Measurements from ENCODE around the gene CEL. TPM values are rescaled to one million over a fixed set of nuclear protein-coding genes. Genes with fewer than 3 reads are reported as not detected.

Gene CEL
- total and polyA plus RNA-seq, 2 donors (not counting 1 experiment from before 2014, with no cell fraction given): 0.12 to 0.33 TPM

- H3K4me2 ChIP-seq (ENCODE audit: extremely low read depth, insufficient read depth, low read length): no peak overlapping the region
- TF ChIP-seq EZH2 (IDR thresholded peaks at IDR 0.05; ENCODE audit: low read length, missing control alignments) (no peak), CTCF (conservative IDR thresholded peaks at IDR 0.05 in 1 of 2, IDR thresholded peaks at IDR 0.05 in 1 of 2; ENCODE audit: low read depth in 1 of 2, low read length in 2 of 2) (no peak)
- H3K4me1 ChIP-seq (ENCODE audit: control insufficient read depth, extremely low read depth, insufficient read depth, low read length): no peaks in the 10 kb centered on the region
- no peak overlapping the region for H3K4me3 ChIP-seq (replicated peaks in 1 of 4; ENCODE audit: control extremely low read depth in 1 of 4, insufficient read depth in 1 of 4, low read depth in 3 of 4, low read length in 4 of 4)
- H2AFZ ChIP-seq (ENCODE audit: low read length): no peak overlapping the region
- H3K36me3 ChIP-seq (ENCODE audit: control insufficient read depth, insufficient read depth, low read length): peaks cover 21% of the 10 kb centered on the region
- no peak for DNase-seq (ENCODE audit: low read depth in 2 of 2)
- no peak overlapping the region for H3K9ac ChIP-seq (ENCODE audit: insufficient read depth, low read length)
- H3K27me3 ChIP-seq (ENCODE audit: control insufficient read depth, insufficient read depth, low read length): no peaks in the 10 kb centered on the region
- no peaks in the 10 kb centered on the region for H3K9me3 ChIP-seq (ENCODE audit: control insufficient read depth, insufficient read depth, low read depth, low read length)
- H3K27ac ChIP-seq (ENCODE audit: insufficient read depth, low read length): no peak overlapping the region
- H4K20me1 ChIP-seq (ENCODE audit: control insufficient read depth, extremely low read depth, insufficient read depth, low read length): no peaks in the 10 kb centered on the region
- H3K79me2 ChIP-seq (ENCODE audit: control insufficient read depth, insufficient read depth, low read length): no peaks in the 10 kb centered on the region
Measured at GRCh38 chr9:133107245-133107722, 45.5 kb downstream of the CEL start.

- DNase-seq (ENCODE audit: low read depth in 2 of 2): no peak
- Histone ChIP-seq H3K27ac (ENCODE audit: insufficient read depth, low read length) (no peak overlapping the region), H3K9ac (ENCODE audit: insufficient read depth, low read length) (no peak overlapping the region), H3K4me1 (ENCODE audit: control insufficient read depth, extremely low read depth, insufficient read depth, low read length) (no peaks in the 10 kb centered on the region), H2AFZ (ENCODE audit: low read length) (no peak overlapping the region), H3K27me3 (ENCODE audit: control insufficient read depth, insufficient read depth, low read length) (no peaks in the 10 kb centered on the region), H3K36me3 (ENCODE audit: control insufficient read depth, insufficient read depth, low read length) (peaks cover 17% of the 10 kb centered on the region), H3K9me3 (ENCODE audit: control insufficient read depth, insufficient read depth, low read depth, low read length) (no peaks in the 10 kb centered on the region), H4K20me1 (ENCODE audit: control insufficient read depth, extremely low read depth, insufficient read depth, low read length) (no peaks in the 10 kb centered on the region), H3K79me2 (ENCODE audit: control insufficient read depth, insufficient read depth, low read length) (no peaks in the 10 kb centered on the region), H3K4me2 (ENCODE audit: extremely low read depth, insufficient read depth, low read length) (no peak overlapping the region), H3K4me3 (replicated peaks in 1 of 4; ENCODE audit: control extremely low read depth in 1 of 4, insufficient read depth in 1 of 4, low read depth in 3 of 4, low read length in 4 of 4) (no peak overlapping the region)
- TF ChIP-seq EZH2 (IDR thresholded peaks at IDR 0.05; ENCODE audit: low read length, missing control alignments) (no peak), CTCF (conservative IDR thresholded peaks at IDR 0.05 in 1 of 2, IDR thresholded peaks at IDR 0.05 in 1 of 2; ENCODE audit: low read depth in 1 of 2, low read length in 2 of 2) (no peak)
Measured at GRCh38 chr9:133107961-133108793, 46.4 kb downstream of the CEL start.

GRCh38 chr9:133108794-133109641, 47.2 kb downstream of the CEL start:
- H2AFZ ChIP-seq (ENCODE audit: low read length): no peak overlapping the region
- H3K79me2 ChIP-seq (ENCODE audit: control insufficient read depth, insufficient read depth, low read length): no peaks in the 10 kb centered on the region
- H3K36me3 ChIP-seq (ENCODE audit: control insufficient read depth, insufficient read depth, low read length): peaks cover 10% of the 10 kb centered on the region
- no peak overlapping the region for H3K4me3 ChIP-seq (replicated peaks in 1 of 4; ENCODE audit: control extremely low read depth in 1 of 4, insufficient read depth in 1 of 4, low read depth in 3 of 4, low read length in 4 of 4)
- no peaks in the 10 kb centered on the region for H3K9me3 ChIP-seq (ENCODE audit: control insufficient read depth, insufficient read depth, low read depth, low read length)
- no peak for DNase-seq (ENCODE audit: low read depth in 2 of 2)
- H3K4me2 ChIP-seq (ENCODE audit: extremely low read depth, insufficient read depth, low read length): no peak overlapping the region
- no peak overlapping the region for H3K27ac ChIP-seq (ENCODE audit: insufficient read depth, low read length)
- TF ChIP-seq CTCF (conservative IDR thresholded peaks at IDR 0.05 in 1 of 2, IDR thresholded peaks at IDR 0.05 in 1 of 2; ENCODE audit: low read depth in 1 of 2, low read length in 2 of 2) (no peak), EZH2 (IDR thresholded peaks at IDR 0.05; ENCODE audit: low read length, missing control alignments) (no peak)
- no peaks in the 10 kb centered on the region for H4K20me1 ChIP-seq (ENCODE audit: control insufficient read depth, extremely low read depth, insufficient read depth, low read length)
- H3K27me3 ChIP-seq (ENCODE audit: control insufficient read depth, insufficient read depth, low read length): no peaks in the 10 kb centered on the region
- H3K9ac ChIP-seq (ENCODE audit: insufficient read depth, low read length): no peak overlapping the region
- peaks cover 5% of the 10 kb centered on the region for H3K4me1 ChIP-seq (ENCODE audit: control insufficient read depth, extremely low read depth, insufficient read depth, low read length)

Data from fibroblast of lung (primary cell).